HuH-7.5 (cell line): ENCODE data around the gene APEH.
A peak's percentile ranks its signal among the peaks of the same experiment; 100 is the strongest.
"Not testable (repeated sequence)": the region's sequence is repeated elsewhere in the genome, so short reads cannot be mapped to it uniquely, and the experiment has no call there.

ENCODE experiments used
- DNase-seq: peaks from one replicate; pipeline ENCODE4 v3.0.0; 2011; ENCODE audit warnings: low spot score

APEH gene

DNA sequence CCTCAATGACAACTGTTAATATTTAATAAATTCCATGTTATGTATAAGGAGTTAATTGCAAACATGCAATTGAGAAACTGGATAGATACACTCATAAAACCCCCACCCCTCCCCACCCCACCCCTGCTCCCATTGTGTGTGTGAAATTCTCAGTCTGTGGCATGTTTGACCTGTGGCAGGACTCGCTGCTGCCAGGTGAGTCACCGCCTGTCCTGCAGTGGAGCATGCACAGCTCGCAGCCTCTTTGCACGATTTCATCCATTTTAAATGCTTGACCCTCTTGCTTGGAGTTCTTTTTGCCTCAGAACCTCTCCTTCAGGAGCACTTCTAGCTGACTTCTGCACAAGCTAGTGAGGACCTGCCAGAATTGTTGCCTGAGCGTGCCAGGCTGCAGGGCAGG is 5.3 kb upstream of the APEH start:
- no peak for DNase-seq

GRCh38 chr3:49669352-49669751 is 4.8 kb upstream of the APEH start:
- DNase-seq = no peak

DNA sequence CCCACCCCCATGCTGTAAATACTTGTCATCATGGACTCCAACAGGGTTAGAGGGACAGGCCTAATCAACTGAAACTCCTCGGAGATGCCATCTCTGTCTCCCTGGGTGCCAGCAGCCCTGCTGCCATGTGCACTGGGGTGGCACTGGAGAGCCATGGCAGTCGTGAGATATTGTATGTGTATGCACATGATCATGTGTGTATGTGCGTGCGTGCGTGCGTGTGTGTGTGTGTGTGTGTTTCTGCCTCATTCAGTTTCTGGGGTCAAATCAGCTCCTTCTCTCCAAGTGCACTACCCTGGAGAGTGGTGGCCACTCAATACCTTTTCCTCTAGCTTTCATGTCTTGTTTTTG is 3.2 kb upstream of the APEH start:
- no peak for DNase-seq

GRCh38 chr3:49671291-49672288 is 2.6 kb upstream of the APEH start:
- DNase-seq = peak; percentile 87

GRCh38 chr3:49673121-49673714 is 933 bp upstream of the APEH start:
- no peak for DNase-seq

DNA sequence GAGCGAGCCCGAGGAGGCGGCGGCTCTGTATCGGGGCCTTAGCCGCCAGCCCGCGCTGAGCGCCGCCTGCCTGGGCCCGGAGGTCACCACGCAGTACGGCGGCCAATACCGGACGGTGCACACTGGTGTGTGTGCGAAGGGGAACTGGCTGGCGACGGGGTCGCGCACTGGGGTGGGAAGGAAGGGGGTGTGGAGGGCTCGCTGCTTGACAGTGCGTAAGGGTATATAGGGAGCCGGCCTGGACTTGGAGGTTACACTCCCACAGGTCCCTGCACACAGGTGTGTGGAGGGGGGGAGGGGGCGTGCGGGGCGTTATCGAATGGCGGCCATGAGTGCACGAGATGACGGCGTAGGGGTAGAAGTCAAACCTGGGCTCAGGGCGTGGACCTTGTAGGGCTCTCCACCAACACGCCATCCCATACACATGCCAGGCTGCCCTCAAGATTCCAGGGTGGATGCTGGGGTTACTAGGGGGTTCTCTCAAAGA is 389 bp downstream of the APEH start:
- peak; percentile 45 for DNase-seq

DNA sequence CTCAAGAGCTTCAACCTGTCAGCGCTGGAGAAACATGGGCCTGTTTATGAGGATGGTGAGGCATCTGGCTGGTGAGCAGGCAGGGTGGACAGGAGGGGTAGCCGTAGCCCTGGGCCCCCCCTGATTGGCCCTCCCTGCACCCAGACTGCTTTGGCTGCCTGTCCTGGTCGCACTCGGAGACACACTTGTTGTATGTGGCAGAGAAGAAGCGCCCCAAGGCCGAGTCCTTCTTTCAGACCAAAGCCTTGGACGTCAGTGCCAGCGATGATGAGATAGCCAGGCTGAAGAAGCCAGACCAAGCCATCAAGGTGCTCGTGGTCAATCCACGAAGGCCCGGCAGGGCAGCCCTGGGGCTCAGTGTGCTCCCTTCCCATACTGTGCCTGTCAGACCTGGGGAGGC is 1.8 kb downstream of the APEH start:
- DNase-seq = no peak

GRCh38 chr3:49680493-49681231 is 6.5 kb downstream of the APEH start:
- no peak for DNase-seq

- no peak for DNase-seq
Measured at GRCh38 chr3:49681232-49681522, 7.0 kb downstream of the APEH start.

GRCh38 chr3:49681543-49681942 is 7.4 kb downstream of the APEH start:
- no peak for DNase-seq

- DNase-seq = no peak
Measured at GRCh38 chr3:49683162-49683561, 9.0 kb downstream of the APEH start.

DNA sequence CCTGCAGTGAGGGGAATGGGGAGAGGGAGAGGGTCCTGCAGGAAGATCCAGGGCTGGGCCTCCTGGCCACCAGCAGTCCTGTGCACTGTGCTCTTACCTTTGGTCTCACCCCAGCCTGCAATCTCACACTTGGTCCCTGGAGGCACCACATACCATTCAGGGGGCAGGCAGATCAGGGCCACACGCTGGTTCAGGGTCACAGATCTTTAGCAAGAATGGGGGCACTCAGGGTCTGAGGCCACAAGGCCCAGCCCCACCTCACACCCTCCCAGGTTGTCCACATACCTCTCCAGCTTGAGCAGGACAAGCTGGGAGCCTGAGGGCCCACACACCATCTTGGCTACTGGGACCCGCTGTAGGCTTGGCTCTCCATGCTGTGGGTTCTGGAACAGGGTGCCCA is 10.3 kb downstream of the APEH start:
- DNase-seq = not testable (repeated sequence)

DNA sequence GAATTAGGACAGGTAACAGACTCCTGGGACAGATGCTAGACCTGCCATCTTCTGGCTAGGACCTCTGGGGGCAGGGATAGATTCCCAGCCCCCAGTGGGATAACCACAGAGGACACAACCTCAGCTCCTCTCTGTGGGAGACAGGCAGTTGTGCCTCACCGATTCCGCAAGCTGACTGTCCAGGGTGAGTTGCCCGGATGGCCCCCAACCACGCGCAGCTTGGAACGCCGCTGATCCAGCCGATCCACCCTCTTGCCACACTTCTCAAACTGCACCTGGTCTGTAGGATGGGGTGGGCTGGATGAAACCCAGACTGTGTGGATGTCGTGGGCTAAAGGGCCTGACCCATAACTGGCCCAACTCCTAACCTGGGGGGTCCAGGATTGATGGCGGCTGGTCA is 11.0 kb downstream of the APEH start:
- DNase-seq = not testable (repeated sequence)

- DNase-seq = not testable (repeated sequence)
Measured at GRCh38 chr3:49685846-49686245, 11.7 kb downstream of the APEH start.

DNA sequence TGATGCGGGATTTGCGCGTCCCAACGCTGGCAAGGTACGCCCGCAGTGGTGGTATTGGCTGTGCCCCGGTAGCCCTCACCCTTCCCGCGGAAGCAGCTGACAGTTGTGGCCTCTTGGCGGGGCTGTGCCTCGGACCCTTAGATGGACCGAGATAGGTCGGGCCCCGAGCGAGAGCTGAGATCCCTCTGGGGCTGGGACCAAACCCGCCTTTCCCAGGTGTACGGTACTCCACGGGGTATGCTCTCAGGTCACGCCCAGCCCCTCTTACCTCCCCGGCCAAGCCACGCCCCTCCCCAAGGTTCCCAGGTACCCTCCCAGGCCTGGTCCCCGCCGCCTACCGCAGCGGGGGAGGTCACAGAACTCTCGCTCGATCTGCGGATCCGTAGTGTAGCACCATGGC is 12.2 kb downstream of the APEH start:
- DNase-seq = not testable (repeated sequence)

DNA sequence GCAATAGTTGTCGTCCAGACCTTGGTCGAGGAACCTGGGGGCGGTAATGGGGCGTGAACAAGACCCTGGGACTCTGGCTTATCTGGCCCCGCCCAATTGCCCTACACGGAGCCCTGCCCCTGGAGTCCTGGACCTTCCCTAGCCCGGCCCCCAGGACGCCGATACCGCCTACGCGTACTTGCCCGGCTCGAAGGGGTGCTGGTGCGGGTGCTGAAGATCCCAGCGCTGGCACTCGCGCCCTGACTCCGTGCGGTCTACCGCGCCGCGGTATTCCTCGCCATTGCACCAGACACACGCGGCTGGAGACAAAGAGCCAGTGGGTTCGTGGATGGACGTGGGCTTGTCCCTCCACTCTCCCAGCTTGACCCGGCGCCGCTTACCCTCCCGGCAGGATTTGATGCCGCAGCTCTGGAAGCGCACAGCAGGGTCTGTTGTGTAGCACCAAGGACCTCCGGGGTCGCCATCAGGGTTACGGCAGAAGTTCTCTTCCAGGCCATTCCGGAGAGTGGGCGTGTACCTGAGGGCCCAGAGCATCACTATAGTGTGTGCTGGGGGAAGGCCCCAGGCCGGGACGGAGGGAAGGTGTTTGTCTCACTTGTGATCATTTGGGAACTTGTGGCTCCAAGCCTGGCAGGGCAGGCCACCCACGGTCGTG is 12.7 kb downstream of the APEH start:
- not testable (repeated sequence) for DNase-seq

- not testable (repeated sequence) for DNase-seq
Measured at GRCh38 chr3:49687424-49687795, 13.3 kb downstream of the APEH start.

GRCh38 chr3:49688338-49689045 is 14.3 kb downstream of the APEH start:
- peak; percentile 46 for DNase-seq

- peak; percentile 91 for DNase-seq
Measured at GRCh38 chr3:49689046-49689907, 15.1 kb downstream of the APEH start, which contains the start of the genes MST1 and RNF123. TSS of gene MST1 (minus strand) at chr3:49689474. CDS start at chr3:49688691, 783 bp downstream. TSS of gene RNF123 (plus strand) at chr3:49689557. CDS start at chr3:49691166, 1,609 bp downstream.

DNA sequence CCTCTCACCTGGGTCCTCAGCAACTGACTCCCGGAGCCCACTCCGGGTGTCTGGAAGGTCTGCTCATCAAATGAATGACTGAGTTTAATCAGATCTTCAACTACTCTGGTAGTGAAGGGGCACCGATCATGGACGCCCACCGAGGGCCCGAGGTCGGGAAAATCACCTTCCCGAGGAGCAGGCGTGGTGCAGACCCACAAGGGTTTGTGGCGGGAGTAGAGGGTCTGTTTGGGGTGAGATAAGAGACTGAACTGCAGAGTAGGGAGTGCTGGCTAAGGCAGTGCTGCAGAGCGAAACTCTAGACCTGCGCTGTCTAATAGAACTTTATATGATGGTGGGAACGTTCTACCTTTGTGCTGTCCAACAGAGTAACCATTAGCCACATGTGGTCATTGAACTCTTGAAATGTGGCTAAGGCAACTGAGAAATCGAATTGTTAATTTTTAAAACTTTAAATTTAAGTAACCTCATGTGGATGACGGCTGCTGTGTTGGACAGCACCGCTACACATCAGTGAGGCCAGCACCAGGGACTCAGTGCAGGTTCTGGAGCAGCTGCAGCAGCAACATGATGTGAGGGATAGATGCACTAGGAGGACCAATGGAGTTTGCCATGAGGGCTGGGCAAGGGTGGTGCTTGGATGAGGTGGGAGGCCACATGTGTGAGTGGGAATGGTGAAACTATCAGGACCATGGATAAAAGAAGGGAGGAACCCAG is 15.9 kb downstream of the APEH start:
- DNase-seq = not testable (repeated sequence)
